Type B pancreatic cell (in vitro differentiated cells): ENCODE data around the gene CDH2. TPM values are rescaled to one million over a fixed set of nuclear protein-coding genes. Genes with fewer than 3 reads are reported as not detected.
A peak's percentile ranks its signal among the peaks of the same experiment; 100 is the strongest.

Experiments used
- DNase-seq: peaks from one replicate; pipeline ENCODE4 v3.0.0; 2021; ENCODE audit warnings: mixed read lengths; ENCODE audit not compliant: unreplicated experiment; ENCODE audit errors: extremely low spot score
- H3K27ac Mint-ChIP-seq: 2 replicates; pipeline ENCODE4 v1.8.0; 2021; ENCODE audit warnings: mild to moderate bottlenecking, mixed read lengths
- H3K27me3 Mint-ChIP-seq: 2 replicates; pipeline ENCODE4 v1.8.0; 2021; ENCODE audit warnings: mixed read lengths
- H3K36me3 Mint-ChIP-seq: 2 replicates; pipeline ENCODE4 v1.8.0; 2021; ENCODE audit warnings: mixed read lengths
- H3K4me1 Mint-ChIP-seq: one replicate; pipeline ENCODE4 v1.8.0; 2021; ENCODE audit warnings: mixed read lengths; ENCODE audit not compliant: unreplicated experiment
- H3K4me3 Mint-ChIP-seq: 2 replicates; pipeline ENCODE4 v1.8.0; 2021; ENCODE audit warnings: mild to moderate bottlenecking, mixed read lengths
- H3K9me3 Mint-ChIP-seq: 2 replicates; pipeline ENCODE4 v1.8.0; 2021; ENCODE audit warnings: mixed read lengths
- total RNA-seq: library from RNA; stranded (reverse); gene quantifications from 2 replicates; pipeline ENCODE4 v1.2.1, GENCODE V29; 2021; ENCODE audit warnings: low replicate concordance
- TF ChIP-seq, protein P1 (sequence below): fragments of 200-600 bp; sonication (generic); conservative IDR thresholded peaks from 2 replicates; pipeline ENCODE4 v1.5.0; 2021; ENCODE audit warnings: antibody characterized with exemption, mild to moderate bottlenecking

The CDH2 gene
- total RNA-seq, 1 donor from 2014 or later, result 145 TPM

GRCh38 chr18:27983780-27984179 lies 193.2 kb downstream of the CDH2 start:
- DNase-seq, result no peak
- Mint-ChIP-seq H3K4me1 (peaks cover 5% of the 10 kb centered on the region), H3K9me3 (no peaks in the 10 kb centered on the region), H3K36me3 (peaks cover 28% of the 10 kb centered on the region), H3K4me3 (no peak overlapping the region), H3K27ac (no peak overlapping the region), H3K27me3 (no peaks in the 10 kb centered on the region)
- TF ChIP-seq, protein P1, sequence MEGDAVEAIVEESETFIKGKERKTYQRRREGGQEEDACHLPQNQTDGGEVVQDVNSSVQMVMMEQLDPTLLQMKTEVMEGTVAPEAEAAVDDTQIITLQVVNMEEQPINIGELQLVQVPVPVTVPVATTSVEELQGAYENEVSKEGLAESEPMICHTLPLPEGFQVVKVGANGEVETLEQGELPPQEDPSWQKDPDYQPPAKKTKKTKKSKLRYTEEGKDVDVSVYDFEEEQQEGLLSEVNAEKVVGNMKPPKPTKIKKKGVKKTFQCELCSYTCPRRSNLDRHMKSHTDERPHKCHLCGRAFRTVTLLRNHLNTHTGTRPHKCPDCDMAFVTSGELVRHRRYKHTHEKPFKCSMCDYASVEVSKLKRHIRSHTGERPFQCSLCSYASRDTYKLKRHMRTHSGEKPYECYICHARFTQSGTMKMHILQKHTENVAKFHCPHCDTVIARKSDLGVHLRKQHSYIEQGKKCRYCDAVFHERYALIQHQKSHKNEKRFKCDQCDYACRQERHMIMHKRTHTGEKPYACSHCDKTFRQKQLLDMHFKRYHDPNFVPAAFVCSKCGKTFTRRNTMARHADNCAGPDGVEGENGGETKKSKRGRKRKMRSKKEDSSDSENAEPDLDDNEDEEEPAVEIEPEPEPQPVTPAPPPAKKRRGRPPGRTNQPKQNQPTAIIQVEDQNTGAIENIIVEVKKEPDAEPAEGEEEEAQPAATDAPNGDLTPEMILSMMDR, result no peak

DNA sequence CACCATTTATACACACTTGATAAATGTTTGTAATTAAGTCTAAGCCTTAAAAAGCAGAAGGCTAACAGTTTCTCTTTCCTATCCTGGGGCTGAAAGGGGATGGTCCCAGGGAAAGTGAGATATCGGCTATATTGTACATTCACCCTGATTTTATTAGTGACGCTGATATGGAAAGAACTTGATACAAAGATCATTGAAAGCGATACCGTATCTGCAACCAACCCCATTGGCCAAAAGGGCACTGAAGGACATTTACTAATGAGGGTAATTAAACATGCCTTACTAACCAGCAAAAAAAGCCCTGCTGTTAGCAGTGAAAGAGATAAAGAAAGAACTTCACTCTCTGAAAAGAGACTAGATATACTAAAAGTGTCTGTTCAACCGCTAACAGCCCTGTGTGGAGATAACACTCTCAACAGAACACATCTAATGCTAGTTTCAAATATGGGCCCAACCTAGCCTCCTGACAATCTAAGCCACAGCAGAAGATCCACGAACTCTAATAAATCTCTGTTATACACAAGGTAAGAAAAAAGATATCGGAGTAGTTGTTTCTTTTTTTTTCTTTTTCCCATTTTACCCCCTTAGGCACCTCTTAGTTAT lies 200.0 kb downstream of the CDH2 start:
- H3K36me3 Mint-ChIP-seq, result peaks cover 19% of the 10 kb centered on the region
- no peak overlapping the region for H3K27ac Mint-ChIP-seq
- no peak overlapping the region for H3K4me3 Mint-ChIP-seq
- H3K27me3 Mint-ChIP-seq, result no peaks in the 10 kb centered on the region
- H3K9me3 Mint-ChIP-seq, result no peaks in the 10 kb centered on the region
- DNase-seq, result no peak
- TF ChIP-seq, protein P1, result no peak
- peaks cover 11% of the 10 kb centered on the region for H3K4me1 Mint-ChIP-seq

- no peak overlapping the region for H3K4me3 Mint-ChIP-seq
- H3K36me3 Mint-ChIP-seq, result no peaks in the 10 kb centered on the region
- no peaks in the 10 kb centered on the region for H3K9me3 Mint-ChIP-seq
- H3K27ac Mint-ChIP-seq, result no peak overlapping the region
- DNase-seq, result no peak
- H3K27me3 Mint-ChIP-seq, result no peaks in the 10 kb centered on the region
- peaks cover 20% of the 10 kb centered on the region for H3K4me1 Mint-ChIP-seq
- TF ChIP-seq, protein P1, result no peak
Observed at GRCh38 chr18:27970321-27970720, 206.6 kb downstream of the CDH2 start.

DNA sequence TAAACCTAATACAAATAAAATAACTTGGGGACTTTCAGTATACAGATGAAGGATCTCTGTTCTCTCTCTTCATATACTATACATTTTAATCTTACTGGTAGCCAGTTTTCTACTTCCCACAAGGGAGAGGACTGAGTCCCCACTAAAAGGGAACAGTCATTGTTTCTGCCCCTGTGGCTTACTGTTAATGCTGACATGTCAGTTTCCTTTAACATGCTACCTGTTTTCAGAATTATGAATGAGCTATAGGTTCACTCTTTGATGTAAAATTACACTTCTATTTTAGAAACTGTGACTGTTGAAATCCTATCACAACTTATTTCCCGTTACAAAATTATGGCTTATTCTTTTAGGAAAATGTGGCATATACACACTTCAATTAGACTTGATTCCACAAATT lies 207.7 kb downstream of the CDH2 start:
- TF ChIP-seq, protein P1, result no peak
- H3K27me3 Mint-ChIP-seq, result no peaks in the 10 kb centered on the region
- peaks cover 29% of the 10 kb centered on the region for H3K4me1 Mint-ChIP-seq
- no peak overlapping the region for H3K27ac Mint-ChIP-seq
- peaks cover 5% of the 10 kb centered on the region for H3K9me3 Mint-ChIP-seq
- no peak overlapping the region for H3K4me3 Mint-ChIP-seq
- H3K36me3 Mint-ChIP-seq, result peaks cover 6% of the 10 kb centered on the region
- DNase-seq, result no peak

DNA sequence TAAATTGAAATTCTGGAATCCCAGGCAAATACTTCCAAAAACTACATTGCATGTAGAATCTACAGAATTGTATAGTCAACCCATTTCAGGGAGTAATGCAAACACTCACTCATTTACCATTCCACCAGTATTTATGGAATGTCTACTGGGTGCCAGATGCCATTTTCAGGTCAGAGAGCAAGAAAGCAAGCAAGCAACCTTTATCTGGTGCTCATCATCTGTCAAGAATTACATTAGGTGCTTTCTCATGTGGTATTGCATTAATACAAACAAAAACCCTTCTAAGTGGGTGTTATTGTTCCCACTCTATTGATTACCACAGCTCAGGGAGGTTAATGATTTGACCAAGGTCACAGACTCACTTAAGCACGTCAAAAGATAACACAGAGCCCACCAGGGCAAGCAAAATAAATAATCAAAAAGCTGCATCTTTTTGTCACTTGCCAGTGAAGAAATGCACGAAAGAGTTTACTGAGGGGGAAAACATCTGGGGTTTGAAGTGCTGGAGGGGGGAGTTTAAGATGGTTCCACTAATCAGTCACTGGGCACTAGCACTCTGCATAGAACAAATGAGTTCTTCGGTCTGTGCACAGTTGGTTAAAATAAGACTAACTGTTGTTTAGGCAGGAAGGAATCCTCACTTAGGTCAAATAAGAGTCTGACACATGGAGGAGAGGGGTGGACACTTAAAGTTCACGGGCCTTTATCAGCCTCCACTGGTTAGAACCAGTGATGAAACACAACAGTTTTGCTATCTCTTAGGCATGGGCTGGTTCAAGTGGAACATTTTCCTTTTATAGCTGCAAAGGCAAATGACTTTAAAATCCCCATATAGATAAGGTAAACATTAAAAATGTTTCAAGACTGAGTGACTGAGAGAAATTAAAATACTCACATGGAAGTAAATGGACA lies 208.8 kb downstream of the CDH2 start:
- peaks cover 31% of the 10 kb centered on the region for H3K4me1 Mint-ChIP-seq
- no peak overlapping the region for H3K4me3 Mint-ChIP-seq
- H3K27ac Mint-ChIP-seq, result peak overlapping the region; percentile 50
- TF ChIP-seq, protein P1, result no peak
- DNase-seq, result no peak
- H3K9me3 Mint-ChIP-seq, result peaks cover 5% of the 10 kb centered on the region
- peaks cover 9% of the 10 kb centered on the region for H3K36me3 Mint-ChIP-seq
- no peaks in the 10 kb centered on the region for H3K27me3 Mint-ChIP-seq
